OCI-LY3 (cell line): Measurements from ENCODE around the gene H2BK1.

ENCODE experiments used
- H2AFZ ChIP-seq: fragments of 200-600, 300-600 bp; shearing (Covaris generic); 2 replicates; pipeline ENCODE4 v1.6.0; 2014; ENCODE audit warnings: antibody characterized with exemption, low read depth, low read length
- H3K27ac ChIP-seq: fragments of 200-600, 300-600 bp; sonication (generic); 2 replicates; pipeline ENCODE4 v1.5.1; 2014; ENCODE audit warnings: mild to moderate bottlenecking, low read length, moderate library complexity, mixed read lengths
- H3K27me3 ChIP-seq: fragments of 200-600, 300-600 bp; sonication (generic); 2 replicates; pipeline ENCODE4 v1.6.1; 2014; ENCODE audit warnings: low read depth, low read length, mixed read lengths
- H3K36me3 ChIP-seq: fragments of 200-600, 300-600 bp; sonication (generic); replicated peaks from 2 replicates; pipeline ENCODE3; 2014; ENCODE audit warnings: low read depth, low read length, mixed read lengths
- H3K4me1 ChIP-seq: fragments of 300-600, 200-600 bp; sonication (generic); 2 replicates; pipeline ENCODE4 v1.6.1; 2014; ENCODE audit warnings: low read length, mixed read lengths
- H3K4me2 ChIP-seq: fragments of 200-600, 300-600 bp; sonication (generic); 2 replicates; pipeline ENCODE4 v1.6.1; 2014; ENCODE audit warnings: low read length, mixed read lengths
- H3K4me3 ChIP-seq: fragments of 300-600, 200-600 bp; sonication (generic); 2 replicates; pipeline ENCODE4 v1.5.1; 2014; ENCODE audit warnings: antibody characterized with exemption, mild to moderate bottlenecking, low read length, moderate library complexity
- H3K79me2 ChIP-seq: fragments of 300-600, 200-600 bp; shearing (Covaris generic); 2 replicates; pipeline ENCODE4 v1.6.1; 2014; ENCODE audit warnings: mild to moderate bottlenecking, low read length, mixed read lengths
- H3K9ac ChIP-seq: fragments of 300-600, 200-600 bp; shearing (Covaris generic); 2 replicates; pipeline ENCODE4 v1.6.0; 2014; ENCODE audit warnings: mild to moderate bottlenecking, low read length, moderate library complexity
- H3K9me3 ChIP-seq: fragments of 200-600, 300-600 bp; shearing (Covaris generic); 2 replicates; pipeline ENCODE4 v1.6.1; 2014; ENCODE audit warnings: low read length, mixed read lengths; ENCODE audit not compliant: insufficient read depth
- H4K20me1 ChIP-seq: fragments of 200-600, 300-600 bp; sonication (generic); 2 replicates; pipeline ENCODE4 v1.6.1; 2016; ENCODE audit warnings: low read length, mixed read lengths; ENCODE audit not compliant: insufficient read depth
- CTCF ChIP-seq: fragments of 200-600, 300-600 bp; sonication (generic); IDR thresholded peaks from 2 replicates; pipeline ENCODE4 v1.5.1; 2014; ENCODE audit warnings: antibody characterized with exemption, low read length, low read depth
- EZH2phosphoT487 ChIP-seq: fragments of 200-600 bp; shearing (Covaris generic); IDR thresholded peaks from 2 replicates; pipeline ENCODE4 v1.6.1; 2018; ENCODE audit warnings: antibody characterized with exemption, mixed run types, low read depth

The H2BK1 gene

GRCh38 chr7:151254851-151255250, 44.6 kb upstream of the H2BK1 start:
- no peaks in the 10 kb centered on the region for H4K20me1 ChIP-seq
- no peak overlapping the region for H3K4me2 ChIP-seq
- H3K9me3 ChIP-seq: no peaks in the 10 kb centered on the region
- H2AFZ ChIP-seq: no peak overlapping the region
- no peaks in the 10 kb centered on the region for H3K36me3 ChIP-seq
- no peaks in the 10 kb centered on the region for H3K4me1 ChIP-seq
- no peaks in the 10 kb centered on the region for H3K79me2 ChIP-seq
- H3K27me3 ChIP-seq: peaks cover 52% of the 10 kb centered on the region
- no peak for TF ChIP-seq CTCF
- no peak for TF ChIP-seq EZH2phosphoT487
- no peak overlapping the region for H3K9ac ChIP-seq
- no peak overlapping the region for H3K27ac ChIP-seq
- H3K4me3 ChIP-seq: no peak overlapping the region

GRCh38 chr7:151254316-151254715, 44.0 kb upstream of the H2BK1 start:
- Histone ChIP-seq H3K27ac (no peak overlapping the region), H3K4me2 (no peak overlapping the region), H2AFZ (no peak overlapping the region), H3K27me3 (peaks cover 51% of the 10 kb centered on the region), H3K4me3 (no peak overlapping the region), H4K20me1 (no peaks in the 10 kb centered on the region), H3K4me1 (no peaks in the 10 kb centered on the region), H3K36me3 (no peaks in the 10 kb centered on the region), H3K9me3 (no peaks in the 10 kb centered on the region), H3K9ac (no peak overlapping the region), H3K79me2 (no peaks in the 10 kb centered on the region)
- TF ChIP-seq EZH2phosphoT487 (no peak), CTCF (no peak)

- H3K9ac ChIP-seq: no peak overlapping the region
- H3K4me3 ChIP-seq: no peak overlapping the region
- no peaks in the 10 kb centered on the region for H3K79me2 ChIP-seq
- no peak overlapping the region for H3K4me2 ChIP-seq
- peaks cover 49% of the 10 kb centered on the region for H3K27me3 ChIP-seq
- H3K9me3 ChIP-seq: no peaks in the 10 kb centered on the region
- no peak overlapping the region for H3K27ac ChIP-seq
- H4K20me1 ChIP-seq: no peaks in the 10 kb centered on the region
- no peak overlapping the region for H2AFZ ChIP-seq
- TF ChIP-seq CTCF (no peak), EZH2phosphoT487 (no peak)
- H3K4me1 ChIP-seq: no peaks in the 10 kb centered on the region
- H3K36me3 ChIP-seq: no peaks in the 10 kb centered on the region
Measured at GRCh38 chr7:151252961-151253711, 42.8 kb upstream of the H2BK1 start.

GRCh38 chr7:151252561-151252835, 42.2 kb upstream of the H2BK1 start:
- Histone ChIP-seq H3K79me2 (no peaks in the 10 kb centered on the region), H3K27me3 (peaks cover 50% of the 10 kb centered on the region), H3K36me3 (no peaks in the 10 kb centered on the region), H3K9ac (no peak overlapping the region), H4K20me1 (no peaks in the 10 kb centered on the region), H3K27ac (no peak overlapping the region), H2AFZ (no peak overlapping the region), H3K9me3 (no peaks in the 10 kb centered on the region), H3K4me2 (no peak overlapping the region), H3K4me1 (no peaks in the 10 kb centered on the region), H3K4me3 (no peak overlapping the region)
- TF ChIP-seq CTCF: no peak
- TF ChIP-seq EZH2phosphoT487: no peak
